Stimulated activated CD4-positive, alpha-beta T cell treated with anti-CD3 and anti-CD28 coated beads, Interleukin-15, amount 100 ng/mL, for 1 hour (primary cell): ENCODE results near the gene GZMM.
A peak's percentile ranks its signal among the peaks of the same experiment; 100 is the strongest.
"Not testable (repeated sequence)": the region's sequence is repeated elsewhere in the genome, so short reads cannot be mapped to it uniquely, and the experiment has no call there.

ENCODE experiments used
- DNase-seq, 2 donors: peaks; one replicate each; pipeline ENCODE4 v3.0.0-alpha.2; 2020; ENCODE audit warnings: low read depth in 1 of 2, low spot score in 1 of 2

Gene GZMM

GRCh38 chr19:580274-580835 lies 36.5 kb downstream of the GZMM start:
- DNase-seq: no peak

DNA sequence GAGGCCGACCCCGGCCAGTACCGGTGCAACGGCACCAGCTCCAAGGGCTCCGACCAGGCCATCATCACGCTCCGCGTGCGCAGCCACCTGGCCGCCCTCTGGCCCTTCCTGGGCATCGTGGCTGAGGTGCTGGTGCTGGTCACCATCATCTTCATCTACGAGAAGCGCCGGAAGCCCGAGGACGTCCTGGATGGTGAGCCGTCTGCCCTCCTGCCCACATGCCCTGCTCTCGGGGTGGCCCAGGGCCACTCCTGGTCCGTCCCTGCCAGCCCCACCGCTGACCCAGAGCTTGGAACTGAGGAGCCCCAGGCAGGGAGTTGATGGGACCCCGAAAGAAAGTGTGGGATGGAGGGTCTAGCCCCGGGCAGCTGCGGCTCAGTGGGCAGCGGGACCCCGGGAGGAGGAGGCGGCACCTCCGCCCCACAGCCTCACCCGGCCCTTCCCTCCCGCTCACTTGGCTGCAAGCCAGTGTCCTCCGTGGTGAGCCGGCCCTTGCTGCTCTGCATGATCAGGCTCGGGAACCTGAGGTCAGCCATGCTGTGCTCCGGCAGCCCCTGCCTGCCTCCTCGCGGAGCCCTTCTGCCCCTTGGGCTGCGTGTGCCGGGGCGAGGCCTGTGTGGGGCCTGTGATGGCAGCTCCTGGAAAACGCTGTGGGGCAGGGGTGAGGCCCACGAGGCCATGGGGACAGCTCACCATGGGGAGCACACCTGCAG lies 37.7 kb downstream of the GZMM start:
- DNase-seq: no peak

- DNase-seq: no peak
Measured at GRCh38 chr19:582497-583197, 38.8 kb downstream of the GZMM start.

GRCh38 chr19:583198-583967 lies 39.5 kb downstream of the GZMM start:
- DNase-seq: no peak

- DNase-seq: no peak
Measured at GRCh38 chr19:583968-584239, 40.1 kb downstream of the GZMM start.

DNA sequence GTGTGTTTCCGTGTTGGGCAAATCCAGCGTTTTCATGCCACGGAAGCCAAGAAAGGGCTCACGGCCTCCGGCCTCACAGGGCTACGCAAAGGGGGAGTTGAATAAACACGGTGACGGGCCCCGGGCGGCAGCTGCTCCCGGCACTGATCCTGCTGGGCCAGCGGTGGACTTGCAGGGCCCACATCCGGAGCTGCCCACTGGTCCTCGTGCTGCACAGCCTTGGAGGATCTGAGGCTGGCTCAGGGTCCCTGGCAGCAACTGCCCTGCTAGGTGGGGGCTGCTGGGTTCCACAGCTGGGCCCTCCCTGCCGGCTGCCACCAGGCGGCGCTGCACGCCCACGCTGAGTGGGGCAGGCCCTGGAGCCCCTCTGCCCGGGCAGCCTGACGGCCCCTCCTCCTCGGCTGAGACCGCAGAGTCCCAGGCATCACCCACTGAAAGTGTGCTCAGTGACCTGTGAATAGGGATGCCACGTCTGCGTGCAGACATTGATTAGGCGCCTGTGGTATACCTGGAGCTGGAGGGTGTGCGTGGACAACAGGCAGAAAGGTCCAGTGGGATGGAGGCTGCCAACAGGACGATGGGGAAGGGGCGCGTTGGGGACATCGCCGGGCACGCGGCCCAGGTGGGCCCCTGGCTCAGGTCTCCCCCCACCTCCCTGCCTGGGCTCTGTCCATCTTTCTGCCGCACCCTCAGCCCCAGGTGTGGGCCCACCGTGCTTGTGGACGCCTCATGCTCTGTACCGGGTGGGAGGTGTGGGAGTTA lies 40.6 kb downstream of the GZMM start:
- DNase-seq: peak; percentile 43 to 59

- not testable (repeated sequence) for DNase-seq
Measured at GRCh38 chr19:585146-585545, 41.3 kb downstream of the GZMM start.

- DNase-seq: no peak
Measured at GRCh38 chr19:585551-586110, 41.8 kb downstream of the GZMM start.

DNA sequence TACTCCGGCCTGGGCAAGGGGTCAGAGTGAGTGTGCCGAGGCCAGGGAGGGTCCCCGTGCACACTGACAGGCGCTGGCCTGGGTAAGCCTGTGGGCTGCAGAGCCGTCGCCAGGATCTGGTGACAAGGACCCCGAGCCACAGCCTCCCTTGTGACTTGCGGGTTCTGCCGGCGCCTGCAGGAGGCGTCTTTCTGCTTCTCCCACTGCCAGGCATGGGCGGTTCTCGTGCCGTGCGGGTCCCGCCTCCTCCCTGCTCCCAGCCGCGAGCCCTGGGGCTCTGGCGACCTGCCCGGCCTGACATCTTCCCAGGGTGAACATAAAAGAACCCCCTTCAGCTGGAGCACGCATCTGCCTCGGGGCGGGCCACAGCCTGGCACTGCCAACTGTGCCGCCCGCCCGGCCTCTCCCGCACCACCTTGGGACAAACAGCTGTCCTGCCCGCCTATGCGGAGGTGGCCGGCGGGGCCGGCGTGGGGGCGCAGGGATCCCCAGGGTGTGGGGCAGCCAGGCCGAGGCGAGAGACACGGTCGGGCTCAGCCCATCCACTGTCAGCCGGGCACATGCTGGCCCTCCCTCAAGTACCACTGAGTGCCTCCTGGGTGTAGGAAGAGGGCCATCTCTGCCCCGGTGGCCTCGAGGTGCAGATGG lies 44.4 kb downstream of the GZMM start:
- DNase-seq: peak; percentile 35 to 48

DNA sequence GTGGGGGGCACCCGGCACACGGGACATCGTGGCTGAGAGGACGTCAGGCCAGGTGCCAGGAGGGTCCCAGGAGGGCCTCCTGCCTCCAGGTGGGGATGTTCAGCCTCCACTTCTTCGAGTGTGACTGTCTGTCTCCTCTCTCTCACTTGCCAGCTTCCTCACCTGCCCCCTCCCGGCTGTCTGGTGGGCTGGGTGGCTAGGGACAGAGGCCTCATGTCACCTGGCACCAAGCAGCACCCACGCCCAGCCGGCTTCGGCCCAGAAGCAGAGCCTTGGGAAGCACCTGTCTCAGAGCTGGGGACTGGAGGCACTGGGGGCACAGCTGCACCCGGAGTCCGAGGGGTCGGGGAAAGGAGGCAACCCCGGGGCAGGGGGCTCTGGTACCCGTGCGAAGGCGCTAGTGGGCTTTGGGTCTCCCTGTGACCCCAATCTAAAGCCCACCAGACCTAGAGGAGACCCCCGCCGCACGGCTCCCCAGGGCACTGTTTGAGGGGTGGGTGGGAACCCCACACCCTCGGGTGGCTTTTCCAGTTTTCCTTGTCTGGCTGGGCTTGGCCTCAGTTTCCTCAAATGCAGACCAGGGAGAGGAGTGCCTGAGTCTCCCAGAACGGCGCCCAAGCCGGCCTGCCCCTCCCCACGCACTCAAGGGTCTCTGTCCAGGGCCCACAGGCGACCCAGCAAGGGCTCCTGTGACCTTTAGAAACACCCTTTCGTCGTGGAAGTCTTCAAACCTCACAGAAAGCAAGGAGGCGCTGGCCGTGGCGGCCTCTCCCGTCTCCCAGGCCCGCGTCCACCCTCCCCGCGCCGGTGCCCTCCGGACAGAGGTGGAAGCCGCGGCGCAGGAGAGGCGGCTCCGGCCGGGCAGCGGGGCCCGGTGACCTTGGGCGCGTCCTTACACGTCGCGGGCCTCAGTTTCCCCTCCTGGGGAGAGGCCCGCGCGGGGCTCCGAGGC lies 45.2 kb downstream of the GZMM start:
- DNase-seq: no peak

DNA sequence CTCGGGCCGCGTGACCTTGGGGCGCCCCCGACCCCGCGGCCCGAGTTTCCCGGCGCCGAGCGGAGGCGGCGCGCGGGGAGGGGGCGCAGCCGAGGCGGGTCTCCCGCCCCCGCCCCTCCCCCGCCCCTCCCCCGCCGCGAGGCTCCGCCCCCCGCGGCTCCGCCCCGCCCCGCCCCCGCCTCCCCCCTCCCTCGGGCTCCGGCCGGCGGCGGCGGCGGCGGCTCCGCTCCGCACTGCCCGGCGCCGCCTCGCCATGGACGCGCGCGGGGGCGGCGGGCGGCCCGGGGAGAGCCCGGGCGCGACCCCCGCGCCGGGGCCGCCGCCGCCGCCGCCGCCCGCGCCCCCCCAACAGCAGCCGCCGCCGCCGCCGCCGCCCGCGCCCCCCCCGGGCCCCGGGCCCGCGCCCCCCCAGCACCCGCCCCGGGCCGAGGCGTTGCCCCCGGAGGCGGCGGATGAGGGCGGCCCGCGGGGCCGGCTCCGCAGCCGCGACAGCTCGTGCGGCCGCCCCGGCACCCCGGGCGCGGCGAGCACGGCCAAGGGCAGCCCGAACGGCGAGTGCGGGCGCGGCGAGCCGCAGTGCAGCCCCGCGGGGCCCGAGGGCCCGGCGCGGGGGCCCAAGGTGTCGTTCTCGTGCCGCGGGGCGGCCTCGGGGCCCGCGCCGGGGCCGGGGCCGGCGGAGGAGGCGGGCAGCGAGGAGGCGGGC lies 46.0 kb downstream of the GZMM start, which contains the start of gene HCN2:
Gene HCN2 (plus strand): TSS at position 189 of the 703 bp plus-strand sequence. CDS start 65 bp downstream, at position 254.
- no peak for DNase-seq

DNA sequence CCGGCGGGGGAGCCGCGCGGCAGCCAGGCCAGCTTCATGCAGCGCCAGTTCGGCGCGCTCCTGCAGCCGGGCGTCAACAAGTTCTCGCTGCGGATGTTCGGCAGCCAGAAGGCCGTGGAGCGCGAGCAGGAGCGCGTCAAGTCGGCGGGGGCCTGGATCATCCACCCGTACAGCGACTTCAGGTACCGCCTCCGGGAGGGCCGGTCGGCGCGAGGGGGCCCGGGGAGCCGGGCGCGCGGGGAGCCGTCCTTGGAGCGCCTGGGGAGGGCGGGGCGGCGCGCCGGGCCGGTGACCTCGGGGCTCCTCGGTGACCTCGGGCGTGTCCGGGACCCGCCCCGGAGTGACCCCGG lies 46.5 kb downstream of the GZMM start:
- DNase-seq: no peak

GRCh38 chr19:590750-591098 lies 46.9 kb downstream of the GZMM start:
- no peak for DNase-seq

GRCh38 chr19:591099-591958 lies 47.5 kb downstream of the GZMM start:
- no peak for DNase-seq

DNA sequence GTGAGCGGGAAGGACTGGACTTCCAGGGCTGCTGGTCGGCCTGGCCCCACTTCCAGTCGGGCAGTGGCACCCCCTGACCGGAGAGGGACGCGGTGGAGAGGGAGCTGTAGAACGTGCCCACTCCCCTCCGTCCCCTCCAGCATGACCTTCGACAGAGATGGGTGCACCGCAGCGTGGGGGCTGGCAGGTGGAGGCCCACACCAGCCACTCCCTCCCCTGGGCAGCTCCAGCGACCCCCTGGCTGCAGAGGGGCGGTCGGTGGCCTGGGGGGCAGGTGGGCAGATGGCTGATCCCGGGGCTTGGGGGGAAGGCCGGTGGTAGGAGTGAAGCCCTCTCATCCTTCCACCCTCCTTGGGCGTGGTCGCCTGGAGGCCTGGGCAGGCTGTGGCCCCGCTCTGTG lies 48.2 kb downstream of the GZMM start:
- DNase-seq: no peak

DNA sequence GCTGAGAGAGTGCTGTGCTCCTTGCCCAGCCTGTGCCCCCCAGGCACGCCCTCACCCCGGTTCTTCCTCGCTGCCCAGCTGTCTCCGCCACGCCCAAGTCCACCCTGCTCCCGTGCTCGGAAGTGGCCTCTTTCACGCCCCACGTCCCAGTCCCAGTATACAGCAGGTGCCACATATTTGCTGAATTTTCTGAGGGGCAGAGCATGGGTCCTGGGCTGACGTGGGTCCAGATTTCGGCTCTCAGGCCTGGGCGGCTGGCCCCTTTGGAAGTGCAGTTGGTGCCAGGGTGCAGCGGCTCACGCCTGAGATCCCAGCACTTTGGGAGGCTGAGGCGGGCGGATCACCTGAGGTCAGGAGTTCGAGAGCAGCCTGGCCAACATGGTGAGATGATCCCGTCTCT lies 49.2 kb downstream of the GZMM start:
- DNase-seq: no peak

GRCh38 chr19:593505-593904 lies 49.7 kb downstream of the GZMM start:
- DNase-seq: no peak
